NT2/D1 (cell line): ENCODE results near the gene TCTN1.

Experiments
- SUZ12 ChIP-seq: IDR thresholded peaks from 2 replicates; pipeline ENCODE4 v1.6.1; 2011; ENCODE audit not compliant: insufficient read length, insufficient read depth; ENCODE audit errors: extremely low read depth
- YY1 ChIP-seq: IDR thresholded peaks from 2 replicates; pipeline ENCODE4 v1.6.1; 2011; ENCODE audit not compliant: insufficient read length, insufficient read depth

DNA sequence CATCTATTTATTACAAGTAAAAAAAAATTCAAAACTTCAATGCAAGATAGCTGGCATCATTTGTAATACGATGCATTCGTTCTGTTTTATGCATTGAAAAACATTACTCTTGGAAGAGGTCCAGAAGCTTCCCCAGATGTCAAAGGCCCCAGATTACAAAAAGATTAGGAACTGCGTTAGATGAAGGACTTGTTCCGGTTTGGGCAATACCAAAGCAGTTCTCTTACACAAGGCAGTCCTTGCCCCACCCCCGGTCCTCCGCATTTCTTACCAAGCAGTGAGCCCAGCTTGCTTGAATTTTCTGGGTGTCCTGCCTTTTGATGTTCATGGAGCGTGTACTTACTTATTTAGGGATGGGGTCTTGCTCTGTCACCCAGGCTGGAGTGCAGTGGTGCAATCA is 79.8 kb downstream of the TCTN1 start:
- TF ChIP-seq SUZ12 = no peak
- TF ChIP-seq YY1 = no peak
